GM12892 (cell line): ENCODE measurements around the gene RYK.

Experiments used
- DNase-seq: peaks from one replicate; pipeline ENCODE4 v3.0.0; 2011; ENCODE audit not compliant: insufficient read length
- FAIRE-seq: peaks from 2 replicates; lab custom pipeline; 2011; peaks lifted over from hg19 to GRCh38; lab: Jason Lieb, UNC
- POLR2A ChIP-seq: IDR thresholded peaks from 2 replicates; pipeline ENCODE4 v1.6.1; 2011; ENCODE audit warnings: low read depth, low read length, control low read depth
- POLR2AphosphoS5 ChIP-seq: IDR thresholded peaks from 2 replicates; pipeline ENCODE4 v1.6.1; 2011; ENCODE audit warnings: low read depth, low read length, control low read depth
- TAF1 ChIP-seq: IDR thresholded peaks from 2 replicates; pipeline ENCODE4 v1.6.1; 2011; ENCODE audit warnings: low read depth, mild to moderate bottlenecking, control low read depth, low read length, borderline replicate concordance

RYK gene

GRCh38 chr3:134163096-134163495, 87.6 kb downstream of the RYK start:
- FAIRE-seq = no peak

DNA sequence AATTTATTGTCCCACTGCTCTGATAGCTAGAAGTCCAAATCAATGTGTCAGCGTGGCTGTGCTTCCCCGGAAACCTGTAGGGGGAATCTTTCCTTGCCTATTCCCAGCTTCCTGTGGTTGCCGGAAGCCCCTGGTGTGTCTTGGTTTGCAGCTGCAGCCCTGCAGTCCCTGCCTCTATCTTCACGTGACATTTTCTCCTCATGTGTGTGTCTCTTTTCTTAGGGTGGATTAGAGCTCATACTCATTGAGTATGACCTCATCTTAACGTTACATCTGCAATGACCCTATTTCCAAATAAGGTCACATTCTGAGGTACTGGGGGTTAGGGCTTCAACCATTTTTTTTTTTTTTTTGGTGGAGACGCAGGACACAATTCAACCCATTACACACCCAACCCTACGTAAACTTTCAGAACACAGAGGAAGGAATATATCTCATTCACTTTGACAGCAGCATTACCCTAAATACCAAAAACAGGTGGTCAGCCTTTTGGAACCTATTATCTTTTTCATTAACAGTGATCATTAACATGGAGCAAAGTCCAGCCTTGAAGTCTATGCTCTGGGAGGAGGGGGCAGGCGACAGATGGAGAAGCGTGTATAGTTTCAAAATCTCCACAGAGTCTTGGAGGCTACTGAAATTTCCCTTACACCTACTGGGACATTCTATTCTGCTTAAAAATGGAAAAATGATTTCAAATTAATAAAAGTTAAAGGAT, 88.6 kb downstream of the RYK start:
- FAIRE-seq (no peak), DNase-seq (no peak)
- no peak for TF ChIP-seq TAF1
- TF ChIP-seq POLR2A = no peak
- TF ChIP-seq POLR2AphosphoS5 = no peak

More at GRCh38 chr3:134163096-134163495, 87.6 kb downstream of the RYK start:
- TF ChIP-seq POLR2A (no peak), POLR2AphosphoS5 (no peak), TAF1 (no peak)
- no peak for DNase-seq

DNA sequence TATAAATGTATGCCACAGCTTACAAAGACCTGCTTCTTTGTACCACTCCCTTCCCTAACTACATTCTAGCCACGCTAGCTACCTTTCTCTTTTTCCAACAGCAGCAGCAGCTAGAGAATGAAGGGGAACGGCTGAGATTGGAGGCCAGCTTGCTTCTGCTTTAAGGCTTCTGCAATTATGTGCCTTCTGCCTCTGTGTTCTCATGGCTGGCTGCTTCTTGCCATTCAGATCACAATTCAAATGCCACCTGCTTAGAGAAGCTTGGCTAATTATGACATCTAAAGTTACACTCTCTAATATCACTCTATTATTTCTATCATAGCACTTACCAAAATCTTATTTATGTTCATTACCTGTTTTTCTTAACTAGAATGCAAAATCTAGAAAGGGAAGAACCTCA, 95.2 kb downstream of the RYK start:
- DNase-seq (no peak), FAIRE-seq (no peak)
- no peak for TF ChIP-seq POLR2AphosphoS5
- no peak for TF ChIP-seq TAF1

DNA sequence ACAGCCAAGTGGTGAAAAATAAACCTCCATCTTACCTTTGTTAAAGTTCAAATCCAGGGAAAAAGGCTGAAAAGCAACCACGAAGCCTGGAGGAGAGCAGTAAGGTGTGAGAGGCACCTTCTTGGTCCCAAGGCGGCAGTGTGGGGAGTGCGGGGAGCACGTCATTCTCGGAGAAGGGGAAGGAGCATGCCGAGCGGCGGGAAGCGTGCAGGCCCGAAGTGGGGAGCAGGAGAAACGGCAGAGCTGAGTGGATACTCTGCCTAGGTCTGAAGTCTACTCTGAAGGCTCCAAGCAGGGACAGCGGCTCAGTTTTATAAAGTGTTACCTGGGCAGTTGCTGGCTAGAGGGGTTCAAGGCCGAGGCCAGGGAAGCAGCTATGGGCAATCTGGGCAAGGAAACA, 96.9 kb downstream of the RYK start:
- no peak for DNase-seq
- no peak for FAIRE-seq
- TF ChIP-seq TAF1 (no peak), POLR2AphosphoS5 (no peak), POLR2A (no peak)

DNA sequence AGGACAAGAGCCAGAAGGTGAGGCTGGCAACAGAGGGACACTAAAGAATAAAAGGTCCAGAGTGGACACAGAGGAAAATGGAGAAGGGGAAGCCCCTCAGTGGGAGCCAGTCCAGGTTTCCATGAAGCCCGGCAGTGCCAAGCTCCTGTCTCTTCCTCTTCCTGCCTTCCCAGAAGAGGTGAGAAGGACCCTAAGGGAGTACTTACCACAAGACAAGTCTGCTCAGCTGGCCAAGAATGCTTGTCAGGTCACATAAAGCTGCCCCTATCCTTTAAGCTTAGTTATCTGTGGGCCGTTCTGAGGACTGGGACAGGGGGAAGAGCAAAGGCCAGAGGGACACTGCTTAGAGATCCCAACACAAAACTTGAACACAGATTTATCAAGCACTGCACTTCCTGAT, 100.2 kb downstream of the RYK start:
- DNase-seq (no peak), FAIRE-seq (no peak)
- TF ChIP-seq TAF1 = no peak
- no peak for TF ChIP-seq POLR2AphosphoS5
- TF ChIP-seq POLR2A = no peak

- DNase-seq (no peak), FAIRE-seq (no peak)
- no peak for TF ChIP-seq POLR2A
Observed at GRCh38 chr3:134149286-134149685, 101.4 kb downstream of the RYK start.

- FAIRE-seq (no peak), DNase-seq (no peak)
- no peak for TF ChIP-seq TAF1
- TF ChIP-seq POLR2A = no peak
- TF ChIP-seq POLR2AphosphoS5 = no peak
Observed at GRCh38 chr3:134148534-134148933, 102.1 kb downstream of the RYK start.

GRCh38 chr3:134147411-134147810, 103.2 kb downstream of the RYK start:
- DNase-seq (no peak), FAIRE-seq (no peak)
- TF ChIP-seq POLR2AphosphoS5 (no peak), POLR2A (no peak), TAF1 (no peak)

- TF ChIP-seq POLR2AphosphoS5 (no peak), POLR2A (no peak), TAF1 (no peak)
- DNase-seq (no peak), FAIRE-seq (no peak)
Observed at GRCh38 chr3:134146666-134147065, 104.0 kb downstream of the RYK start.

DNA sequence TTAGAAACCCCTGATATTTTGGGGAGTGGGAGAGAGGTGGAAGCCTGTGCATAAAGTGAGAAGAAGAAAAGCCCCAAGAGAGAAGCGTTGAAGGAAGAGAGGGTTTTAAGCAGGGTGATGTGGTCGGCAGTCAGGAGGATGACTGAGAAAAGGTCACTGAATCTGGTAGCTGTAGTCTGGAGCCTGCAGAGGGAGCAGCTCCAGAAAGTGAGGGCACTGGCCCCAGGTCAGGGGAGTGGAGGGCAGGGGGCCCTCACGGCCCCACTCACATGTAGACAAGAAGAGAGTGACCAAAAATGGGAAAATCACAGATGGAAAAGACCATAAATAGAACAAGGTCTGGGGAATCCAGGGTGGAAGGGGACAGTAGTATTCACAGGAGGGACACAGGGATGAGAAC, 105.5 kb downstream of the RYK start:
- FAIRE-seq (no peak), DNase-seq (no peak)
- TF ChIP-seq POLR2AphosphoS5 = no peak
- TF ChIP-seq POLR2A = no peak
- TF ChIP-seq TAF1 = no peak

DNA sequence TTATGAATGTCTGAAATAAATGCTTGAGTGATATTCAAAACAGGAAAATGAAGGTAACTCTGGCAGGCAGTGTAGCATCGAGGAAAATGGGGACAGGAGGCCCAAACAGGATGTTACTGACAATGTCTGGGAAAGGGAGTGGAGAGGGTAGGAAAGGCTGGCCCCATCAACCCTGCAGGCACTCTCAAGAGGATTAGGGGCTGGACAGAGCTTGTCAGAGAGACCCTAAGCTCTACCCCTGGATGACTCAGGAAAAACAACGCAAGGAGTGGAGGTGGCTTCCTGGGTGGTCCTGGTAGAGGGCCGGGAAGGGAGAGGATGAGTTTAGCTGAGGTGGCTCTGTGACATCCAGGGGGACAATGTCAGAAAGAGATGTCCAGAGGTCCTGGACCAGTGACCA, 106.0 kb downstream of the RYK start:
- TF ChIP-seq TAF1 (no peak), POLR2AphosphoS5 (no peak), POLR2A (no peak)
- DNase-seq (no peak), FAIRE-seq (no peak)

- FAIRE-seq (no peak), DNase-seq (no peak)
- TF ChIP-seq TAF1 (no peak), POLR2A (no peak), POLR2AphosphoS5 (no peak)
Observed at GRCh38 chr3:134143828-134144401, 106.7 kb downstream of the RYK start.

DNA sequence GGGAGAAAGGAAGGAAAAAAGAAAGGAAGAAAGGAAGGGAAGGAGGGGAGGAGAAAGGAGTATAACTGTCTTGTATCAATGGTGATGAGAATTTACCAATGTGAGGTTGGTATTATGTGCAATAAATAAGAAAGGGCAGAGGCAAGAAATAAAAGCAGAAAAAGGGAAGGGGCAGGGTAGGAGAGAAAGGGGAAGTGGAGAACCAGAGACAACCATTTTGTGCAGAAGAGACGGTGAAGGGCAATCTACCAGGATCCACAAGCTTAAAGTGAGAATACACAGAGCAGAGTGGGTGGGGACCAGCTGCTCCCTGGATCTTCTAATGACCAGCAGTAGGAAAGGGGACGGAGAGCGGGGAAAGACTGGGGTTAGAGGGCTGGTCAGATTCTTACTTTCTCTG, 114.1 kb downstream of the RYK start:
- TF ChIP-seq POLR2A (no peak), POLR2AphosphoS5 (no peak), TAF1 (no peak)
- no peak for DNase-seq
- no peak for FAIRE-seq
